Measurements from ENCODE around the gene MTUS2. TPM values are rescaled to one million over a fixed set of nuclear protein-coding genes. Genes with fewer than 3 reads are reported as not detected.

MTUS2 gene
- total and polyA plus RNA-seq, 2 experiments from 2014 or later = 3.0 to 4.3 TPM

GRCh38 chr13:29224206-29224605 is 404.1 kb downstream of the MTUS2 start:
- no peaks in the 10 kb centered on the region for H3K27me3 ChIP-seq
- no peaks in the 10 kb centered on the region for H4K20me1 ChIP-seq (ENCODE audit: insufficient read depth, poor library complexity, severe bottlenecking)
- H3K9me2 ChIP-seq (replicated peaks; ENCODE audit: insufficient read depth) = no peaks in the 10 kb centered on the region
- no peak overlapping the region for H3K4me3 ChIP-seq
- DNase-seq (ENCODE audit: low spot score) = no peak
- H2AFZ ChIP-seq = no peak overlapping the region
- TF ChIP-seq EZH2phosphoT487 (IDR thresholded peaks at IDR 0.05; ENCODE audit: low read depth, severe bottlenecking, unreplicated experiment) (no peak), EZH2 (IDR thresholded peaks at IDR 0.05; ENCODE audit: borderline replicate concordance) (no peak)
- TF ChIP-seq, protein P1, sequence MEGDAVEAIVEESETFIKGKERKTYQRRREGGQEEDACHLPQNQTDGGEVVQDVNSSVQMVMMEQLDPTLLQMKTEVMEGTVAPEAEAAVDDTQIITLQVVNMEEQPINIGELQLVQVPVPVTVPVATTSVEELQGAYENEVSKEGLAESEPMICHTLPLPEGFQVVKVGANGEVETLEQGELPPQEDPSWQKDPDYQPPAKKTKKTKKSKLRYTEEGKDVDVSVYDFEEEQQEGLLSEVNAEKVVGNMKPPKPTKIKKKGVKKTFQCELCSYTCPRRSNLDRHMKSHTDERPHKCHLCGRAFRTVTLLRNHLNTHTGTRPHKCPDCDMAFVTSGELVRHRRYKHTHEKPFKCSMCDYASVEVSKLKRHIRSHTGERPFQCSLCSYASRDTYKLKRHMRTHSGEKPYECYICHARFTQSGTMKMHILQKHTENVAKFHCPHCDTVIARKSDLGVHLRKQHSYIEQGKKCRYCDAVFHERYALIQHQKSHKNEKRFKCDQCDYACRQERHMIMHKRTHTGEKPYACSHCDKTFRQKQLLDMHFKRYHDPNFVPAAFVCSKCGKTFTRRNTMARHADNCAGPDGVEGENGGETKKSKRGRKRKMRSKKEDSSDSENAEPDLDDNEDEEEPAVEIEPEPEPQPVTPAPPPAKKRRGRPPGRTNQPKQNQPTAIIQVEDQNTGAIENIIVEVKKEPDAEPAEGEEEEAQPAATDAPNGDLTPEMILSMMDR (IDR thresholded peaks at IDR 0.05; ENCODE audit: poor library complexity) = no peak
- no peaks in the 10 kb centered on the region for H3K36me3 ChIP-seq (replicated peaks; ENCODE audit: insufficient read depth, low read depth)
- H3K79me2 ChIP-seq = no peaks in the 10 kb centered on the region
- 86% methylated on average over 2 of the region's 2 CpGs for WGBS (ENCODE audit: low lambda C conversion rate, missing lambda C conversion rate)
- H3K27ac ChIP-seq = no peak overlapping the region
- no peaks in the 10 kb centered on the region for H3K9me3 ChIP-seq (ENCODE audit: low read depth)
- no peak overlapping the region for H3K4me2 ChIP-seq
- no peaks in the 10 kb centered on the region for H3K4me1 ChIP-seq (ENCODE audit: insufficient read depth)

DNA sequence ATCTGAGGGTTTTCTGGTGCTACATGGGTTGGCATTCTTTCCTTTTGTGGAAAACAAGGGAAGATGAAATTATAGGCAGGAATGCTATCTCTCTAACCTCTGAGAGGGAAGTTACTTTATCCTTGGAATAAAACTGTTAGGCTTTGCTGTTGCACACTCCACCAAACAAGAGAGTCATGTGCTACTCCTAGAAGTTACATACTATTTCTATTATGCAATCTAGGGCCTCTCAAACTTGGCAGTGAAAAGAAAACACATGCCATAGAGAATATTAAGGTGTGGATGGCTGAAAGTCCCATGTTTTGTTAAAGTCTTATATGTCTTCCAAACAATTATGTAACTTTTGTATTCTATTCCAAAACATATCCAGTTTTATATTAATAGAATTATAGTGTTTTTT is 407.4 kb downstream of the MTUS2 start:
- TF ChIP-seq, protein P1 (IDR thresholded peaks at IDR 0.05; ENCODE audit: poor library complexity) = no peak
- TF ChIP-seq EZH2 (IDR thresholded peaks at IDR 0.05; ENCODE audit: borderline replicate concordance) (no peak), EZH2phosphoT487 (IDR thresholded peaks at IDR 0.05; ENCODE audit: low read depth, severe bottlenecking, unreplicated experiment) (no peak)
- Histone ChIP-seq H3K4me3 (no peak overlapping the region), H3K4me2 (no peak overlapping the region), H3K9me3 (ENCODE audit: low read depth) (no peaks in the 10 kb centered on the region), H3K36me3 (replicated peaks; ENCODE audit: insufficient read depth, low read depth) (no peaks in the 10 kb centered on the region), H4K20me1 (ENCODE audit: insufficient read depth, poor library complexity, severe bottlenecking) (no peaks in the 10 kb centered on the region), H3K4me1 (ENCODE audit: insufficient read depth) (no peaks in the 10 kb centered on the region), H2AFZ (no peak overlapping the region), H3K79me2 (no peaks in the 10 kb centered on the region), H3K27ac (no peak overlapping the region), H3K27me3 (no peaks in the 10 kb centered on the region), H3K9me2 (replicated peaks; ENCODE audit: insufficient read depth) (no peaks in the 10 kb centered on the region)
- peak; percentile 12 for DNase-seq (ENCODE audit: low spot score)

- 68% methylated on average over 3 of the region's 3 CpGs for WGBS (ENCODE audit: low lambda C conversion rate, missing lambda C conversion rate)
- H3K9me3 ChIP-seq (ENCODE audit: low read depth) = no peaks in the 10 kb centered on the region
- TF ChIP-seq EZH2phosphoT487 (IDR thresholded peaks at IDR 0.05; ENCODE audit: low read depth, severe bottlenecking, unreplicated experiment) (no peak), EZH2 (IDR thresholded peaks at IDR 0.05; ENCODE audit: borderline replicate concordance) (no peak)
- TF ChIP-seq, protein P1 (IDR thresholded peaks at IDR 0.05; ENCODE audit: poor library complexity) = no peak
- H2AFZ ChIP-seq = no peak overlapping the region
- H3K27ac ChIP-seq = no peak overlapping the region
- DNase-seq (ENCODE audit: low spot score) = no peak
- no peaks in the 10 kb centered on the region for H3K36me3 ChIP-seq (replicated peaks; ENCODE audit: insufficient read depth, low read depth)
- no peaks in the 10 kb centered on the region for H3K27me3 ChIP-seq
- no peaks in the 10 kb centered on the region for H4K20me1 ChIP-seq (ENCODE audit: insufficient read depth, poor library complexity, severe bottlenecking)
- no peaks in the 10 kb centered on the region for H3K4me1 ChIP-seq (ENCODE audit: insufficient read depth)
- H3K9me2 ChIP-seq (replicated peaks; ENCODE audit: insufficient read depth) = no peaks in the 10 kb centered on the region
- no peaks in the 10 kb centered on the region for H3K79me2 ChIP-seq
- H3K4me3 ChIP-seq = no peak overlapping the region
- no peak overlapping the region for H3K4me2 ChIP-seq
Measured at GRCh38 chr13:29230299-29230845, 410.2 kb downstream of the MTUS2 start.

Data from hepatocyte (in vitro differentiated cells).